Epithelial cell of alveolus of lung (primary cell): ENCODE results near the gene PNPT1. TPM values are rescaled to one million over a fixed set of nuclear protein-coding genes. Genes with fewer than 3 reads are reported as not detected.

Experiments used
- total RNA-seq: library from RNA; depleted of rRNA; stranded (reverse); fragments of >200 nt; gene quantifications from 2 replicates; pipeline ENCODE4 v1.2.1, GENCODE V29; 2015

Gene PNPT1
- 8.0 and 13.8 TPM in 2 replicates for total RNA-seq

DNA sequence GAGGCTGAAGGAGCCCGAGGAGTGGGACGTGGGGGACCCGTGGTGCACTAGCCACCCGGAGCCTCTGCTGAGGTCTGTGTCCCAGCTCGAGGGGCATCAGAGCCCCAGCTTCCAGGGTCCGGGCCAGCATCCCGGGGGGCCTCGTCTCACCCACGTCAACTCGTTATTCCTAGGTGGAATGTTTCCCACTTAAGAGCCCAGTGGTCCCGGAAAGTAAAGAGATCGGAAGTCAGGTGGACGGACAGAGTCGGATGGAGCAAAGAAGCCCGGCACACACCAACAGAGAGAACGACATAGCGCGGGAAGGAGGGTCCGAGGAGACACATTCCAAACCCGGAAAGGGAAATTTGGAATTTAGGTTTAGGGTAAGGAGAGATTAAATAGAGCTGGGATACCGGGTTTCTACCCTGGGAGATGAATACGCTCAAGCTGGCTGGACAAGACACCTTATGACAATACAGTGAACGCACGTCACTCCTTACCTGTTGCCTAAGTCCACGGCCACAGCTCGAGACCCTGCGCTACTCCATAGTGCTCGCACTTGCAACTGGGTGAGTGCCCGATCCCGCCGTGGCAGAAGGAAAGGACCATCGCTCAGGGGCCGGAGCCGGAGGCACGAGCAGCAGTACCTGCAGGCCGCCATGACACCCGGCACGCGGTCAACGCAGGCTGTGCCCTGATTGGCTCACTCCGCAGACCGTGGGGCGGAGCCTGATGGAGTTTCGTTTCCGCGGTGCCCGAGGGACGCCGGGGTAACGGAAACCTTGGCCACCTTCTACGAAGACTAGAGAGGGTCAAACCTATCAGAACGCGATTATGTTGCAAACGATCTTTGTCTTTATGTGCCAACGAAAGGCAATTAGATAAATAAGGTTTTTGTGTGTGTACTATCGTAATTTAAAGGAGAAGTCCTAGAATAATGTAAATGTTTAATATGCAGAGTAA is at the start of gene PNPT1:
Gene PNPT1, minus strand, starts transcription at position 664 of the 945 bp plus-strand sequence. Its CDS starts 21 bp downstream, at position 643.

GRCh38 chr2:55617175-55618024 is 76.2 kb downstream of the PNPT1 start, which contains the start of gene PPP4R3B:
Gene PPP4R3B, minus strand, starts transcription at chr2:55617622. Its CDS starts 337 bp downstream, at chr2:55617285.

Other genes with a start within 250 kb of the PNPT1 start
- 16.4 and 29.9 TPM in 2 replicates for gene CFAP36, start 174.1 kb downstream of the PNPT1 start, total RNA-seq
- 32.3 and 47.1 TPM in 2 replicates for gene PPP4R3B, start 76.2 kb downstream of the PNPT1 start, total RNA-seq
- gene EFEMP1, start 229.9 kb upstream of the PNPT1 start, total RNA-seq = 82.1 and 506 TPM in 2 replicates